GM19324 (cell line): ENCODE data around the gene FREY1.
"Not testable (repeated sequence)": the region's sequence is repeated elsewhere in the genome, so short reads cannot be mapped to it uniquely, and the experiment has no call there.

ENCODE experiments used
- ATAC-seq: cut with Tn5 transposase; IDR thresholded peaks from one replicate; pipeline ENCODE4 v1.9.1; 2021; ENCODE audit warnings: mild to moderate bottlenecking, moderate library complexity; ENCODE audit not compliant: unreplicated experiment, low FRiP score

FREY1 gene

GRCh38 chr11:45917623-45918330 is 10.7 kb upstream of the FREY1 start, which contains the start of gene PEX16:
TSS of gene PEX16 (minus strand) at chr11:45917877. CDS start at chr11:45917811, 66 bp downstream.
- ATAC-seq = peak; percentile 90

GRCh38 chr11:45917286-45917622 is 10.2 kb upstream of the FREY1 start:
- ATAC-seq = no peak

- no peak for ATAC-seq
These were observed 8.4 kb upstream of the FREY1 start for GRCh38 chr11:45915446-45915845.

DNA sequence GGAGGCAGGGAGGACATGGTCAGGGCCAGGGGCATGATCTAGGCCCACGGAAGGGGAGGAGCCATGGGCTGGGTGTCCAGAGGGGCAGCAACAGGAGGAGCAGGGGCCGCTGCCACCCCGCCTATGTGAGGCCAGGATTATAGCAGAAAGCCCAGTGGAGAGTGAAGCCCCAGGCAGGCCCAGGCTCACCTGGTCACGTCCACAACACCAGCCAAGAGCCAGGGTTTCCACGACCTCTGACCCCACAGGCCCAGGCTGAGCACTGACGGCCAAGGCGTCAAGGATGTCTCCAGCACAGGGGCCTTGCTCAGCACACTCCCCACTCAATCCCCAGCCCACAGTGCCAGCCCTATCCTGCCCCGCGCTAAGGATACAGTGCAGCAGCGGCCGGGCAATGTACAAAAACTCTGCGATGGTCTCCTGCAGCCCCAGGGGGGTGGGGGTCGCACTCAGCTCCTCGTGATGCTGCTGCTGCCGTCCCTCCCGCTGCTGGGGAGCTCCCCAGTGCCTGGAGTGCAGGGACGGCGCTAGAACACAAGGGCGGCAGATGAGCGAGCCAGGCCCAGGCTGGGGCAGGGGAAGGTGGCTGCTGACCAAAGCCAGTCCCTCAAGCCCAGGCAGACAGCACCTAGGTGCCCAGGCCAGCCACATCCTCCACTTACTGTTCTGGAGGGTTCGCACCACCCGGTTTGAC is 7.0 kb upstream of the FREY1 start:
- ATAC-seq = no peak

DNA sequence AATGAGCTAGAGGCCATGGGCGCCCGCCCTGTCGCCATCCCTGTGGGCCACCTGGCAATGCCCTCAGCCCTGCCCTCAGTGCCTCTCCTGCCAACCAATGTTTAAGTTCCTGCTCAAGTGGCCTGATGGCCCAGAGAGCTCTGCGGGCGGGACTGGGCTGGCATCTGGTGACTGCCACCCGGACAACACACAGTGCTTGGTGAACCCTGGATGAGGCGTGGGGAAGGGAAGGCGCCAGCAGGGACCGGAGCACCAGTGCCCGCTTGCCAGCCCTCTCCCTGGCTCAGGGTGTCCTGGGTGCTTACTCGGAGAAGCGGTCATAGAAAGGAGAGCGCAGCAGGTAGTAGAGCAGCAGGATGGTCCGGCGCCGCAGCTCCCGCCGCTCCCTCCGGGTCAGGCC is 6.4 kb upstream of the FREY1 start:
- ATAC-seq = no peak

DNA sequence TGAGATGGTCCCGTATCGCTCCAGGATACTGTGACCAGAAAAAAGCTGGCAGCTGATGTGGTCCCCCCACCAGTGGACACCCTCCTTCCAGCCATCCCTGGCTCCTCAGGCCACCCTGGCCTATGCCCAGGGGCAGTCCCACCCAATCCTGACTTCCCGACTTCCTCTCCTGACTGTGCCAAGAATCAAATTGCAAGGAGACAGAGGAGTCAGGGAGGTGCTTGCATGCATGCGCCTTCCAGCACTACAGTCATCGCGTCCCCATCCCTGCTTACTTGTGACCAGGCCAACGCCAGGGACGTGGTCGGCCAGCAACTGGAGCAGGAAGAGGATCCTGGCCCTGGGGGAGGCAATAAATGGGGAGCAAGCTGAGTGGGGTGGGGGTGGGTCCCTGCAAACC is 3.6 kb upstream of the FREY1 start:
- no peak for ATAC-seq

- no peak for ATAC-seq
These were observed 2.8 kb upstream of the FREY1 start for GRCh38 chr11:45909594-45910475.

- ATAC-seq = no peak
These were observed 870 bp upstream of the FREY1 start for GRCh38 chr11:45907911-45908370.

DNA sequence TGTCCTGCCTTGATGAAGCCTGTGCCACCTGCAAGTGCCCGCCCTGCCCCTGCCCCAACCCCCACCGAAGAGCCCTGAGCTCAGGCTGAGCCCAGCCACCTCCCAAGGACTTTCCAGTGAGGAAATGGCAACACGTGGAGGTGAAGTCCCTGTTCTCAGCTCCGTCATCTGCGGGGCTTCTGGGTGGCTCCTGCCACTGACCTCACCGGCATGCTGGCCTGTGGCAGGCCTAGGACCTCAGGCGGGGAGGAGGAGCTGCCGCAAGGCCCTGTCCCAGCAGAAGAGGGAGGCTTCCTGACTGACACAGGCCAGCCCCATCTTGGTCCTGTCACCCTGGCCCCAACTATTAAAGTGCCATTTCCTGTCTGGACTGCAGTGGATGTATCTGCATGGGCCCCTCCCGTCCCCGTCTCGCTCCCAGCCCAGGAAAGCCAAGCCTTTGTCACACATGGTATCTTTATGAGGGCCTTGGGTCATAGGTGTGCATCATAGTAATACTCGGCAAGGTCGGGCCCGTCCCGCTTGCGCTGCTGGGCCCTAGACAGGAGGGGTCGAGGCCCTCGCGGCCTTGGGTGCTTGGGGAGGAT is 882 bp downstream of the FREY1 start:
- no peak for ATAC-seq

DNA sequence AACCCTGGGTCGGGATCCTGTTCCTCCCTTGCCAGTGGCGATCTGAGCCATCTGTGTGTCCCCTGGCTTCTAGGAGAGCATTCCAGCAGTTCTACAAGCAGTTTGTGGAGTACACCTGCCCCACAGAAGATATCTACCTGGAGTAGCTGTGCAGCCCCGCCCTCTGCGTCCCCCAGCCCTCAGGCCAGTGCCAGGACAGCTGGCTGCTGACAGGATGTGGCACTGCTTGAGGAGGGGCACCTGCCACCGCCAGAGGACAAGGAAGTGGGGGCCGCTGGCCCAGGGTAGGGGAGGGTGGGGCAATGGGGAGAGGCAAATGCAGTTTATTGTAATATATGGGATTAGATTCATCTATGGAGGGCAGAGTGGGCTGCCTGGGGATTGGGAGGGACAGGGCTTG is 1.5 kb downstream of the FREY1 start:
- not testable (repeated sequence) for ATAC-seq

GRCh38 chr11:45905095-45905494 is 2.0 kb downstream of the FREY1 start:
- no peak for ATAC-seq

DNA sequence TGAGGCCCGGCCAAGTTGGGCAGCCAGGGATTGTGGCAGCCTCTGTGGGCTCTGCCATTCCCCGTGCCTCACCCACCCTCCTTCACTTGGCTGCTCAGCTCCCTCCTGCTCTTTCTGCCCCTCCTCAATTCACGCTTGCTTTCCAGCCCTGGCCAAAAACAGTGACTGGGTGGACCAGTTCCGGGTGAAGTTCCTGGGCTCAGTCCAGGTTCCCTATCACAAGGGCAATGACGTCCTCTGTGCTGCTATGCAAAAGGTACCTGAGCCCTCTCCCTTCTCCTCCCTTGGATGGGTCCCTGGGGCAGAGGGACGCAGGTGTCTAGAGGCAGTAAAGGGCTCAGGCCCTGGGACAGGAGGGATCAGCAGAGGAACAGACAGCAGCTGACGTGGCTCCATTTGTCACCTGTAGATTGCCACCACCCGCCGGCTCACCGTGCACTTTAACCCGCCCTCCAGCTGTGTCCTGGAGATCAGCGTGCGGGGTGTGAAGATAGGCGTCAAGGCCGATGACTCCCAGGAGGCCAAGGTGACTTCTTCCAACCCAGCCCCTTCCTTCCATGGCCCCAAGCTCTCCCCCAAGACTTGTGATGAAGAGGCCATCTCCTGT is 2.7 kb downstream of the FREY1 start:
- no peak for ATAC-seq

DNA sequence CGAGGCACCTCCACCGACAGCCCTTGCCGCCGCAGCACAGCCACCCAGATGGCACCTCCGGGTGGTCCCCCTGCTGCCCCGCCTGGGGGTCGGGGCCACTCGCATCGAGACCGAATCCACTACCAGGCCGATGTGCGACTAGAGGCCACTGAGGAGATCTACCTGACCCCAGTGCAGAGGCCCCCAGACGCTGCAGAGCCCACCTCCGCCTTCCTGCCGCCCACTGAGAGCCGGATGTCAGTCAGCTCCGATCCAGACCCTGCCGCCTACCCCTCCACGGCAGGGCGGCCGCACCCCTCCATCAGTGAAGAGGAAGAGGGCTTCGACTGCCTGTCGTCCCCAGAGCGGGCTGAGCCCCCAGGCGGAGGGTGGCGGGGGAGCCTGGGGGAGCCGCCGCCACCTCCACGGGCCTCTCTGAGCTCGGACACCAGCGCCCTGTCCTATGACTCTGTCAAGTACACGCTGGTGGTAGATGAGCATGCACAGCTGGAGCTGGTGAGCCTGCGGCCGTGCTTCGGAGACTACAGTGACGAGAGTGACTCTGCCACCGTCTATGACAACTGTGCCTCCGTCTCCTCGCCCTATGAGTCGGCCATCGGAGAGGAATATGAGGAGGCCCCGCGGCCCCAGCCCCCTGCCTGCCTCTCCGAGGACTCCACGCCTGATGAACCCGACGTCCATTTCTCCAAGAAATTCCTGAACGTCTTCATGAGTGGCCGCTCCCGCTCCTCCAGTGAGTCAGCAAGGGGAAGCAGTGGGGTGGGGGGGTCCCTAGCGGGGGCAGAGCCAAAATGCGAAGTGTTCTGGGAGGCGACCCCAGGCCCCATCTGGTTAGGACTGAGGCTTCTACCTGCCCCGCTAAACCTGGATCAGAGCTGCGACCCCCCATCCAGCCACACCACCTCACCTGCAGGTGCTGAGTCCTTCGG is 4.4 kb downstream of the FREY1 start:
- no peak for ATAC-seq

GRCh38 chr11:45901626-45902025 is 5.4 kb downstream of the FREY1 start:
- no peak for ATAC-seq

DNA sequence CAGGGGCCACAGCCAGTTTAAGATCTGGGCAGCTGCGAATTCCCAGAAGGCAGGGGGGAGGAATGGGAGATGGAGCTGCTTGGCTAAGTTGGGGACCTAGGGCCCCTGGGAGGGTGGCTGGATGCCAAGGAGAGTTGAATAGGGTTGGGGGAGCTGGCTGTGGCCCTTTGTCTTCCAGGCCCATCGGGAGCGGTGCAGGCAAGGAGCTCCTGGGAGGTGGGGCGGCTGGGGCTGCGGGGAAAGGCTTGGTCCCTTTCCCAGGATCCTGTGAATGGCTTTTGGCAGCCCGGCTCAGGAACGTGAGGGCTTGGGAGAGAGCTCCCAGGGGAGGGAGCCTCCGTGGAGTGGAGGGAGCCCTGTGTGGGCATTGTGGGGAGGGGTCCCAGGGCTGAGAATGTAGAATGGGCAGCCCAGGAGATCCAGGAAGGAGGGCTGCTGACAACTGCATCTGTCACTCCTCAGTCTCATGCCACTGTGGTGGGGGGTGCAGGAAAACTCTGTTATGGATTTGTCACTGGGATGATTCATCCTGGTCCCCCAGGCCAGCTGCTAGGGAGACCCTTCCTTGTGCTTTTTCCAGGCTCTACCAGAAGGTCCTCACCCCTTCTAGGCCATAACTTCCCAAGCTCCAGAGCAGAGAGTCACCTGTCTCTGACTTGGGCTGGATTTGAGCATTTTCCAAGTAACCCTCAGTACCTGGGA is 6.0 kb downstream of the FREY1 start:
- ATAC-seq = no peak

DNA sequence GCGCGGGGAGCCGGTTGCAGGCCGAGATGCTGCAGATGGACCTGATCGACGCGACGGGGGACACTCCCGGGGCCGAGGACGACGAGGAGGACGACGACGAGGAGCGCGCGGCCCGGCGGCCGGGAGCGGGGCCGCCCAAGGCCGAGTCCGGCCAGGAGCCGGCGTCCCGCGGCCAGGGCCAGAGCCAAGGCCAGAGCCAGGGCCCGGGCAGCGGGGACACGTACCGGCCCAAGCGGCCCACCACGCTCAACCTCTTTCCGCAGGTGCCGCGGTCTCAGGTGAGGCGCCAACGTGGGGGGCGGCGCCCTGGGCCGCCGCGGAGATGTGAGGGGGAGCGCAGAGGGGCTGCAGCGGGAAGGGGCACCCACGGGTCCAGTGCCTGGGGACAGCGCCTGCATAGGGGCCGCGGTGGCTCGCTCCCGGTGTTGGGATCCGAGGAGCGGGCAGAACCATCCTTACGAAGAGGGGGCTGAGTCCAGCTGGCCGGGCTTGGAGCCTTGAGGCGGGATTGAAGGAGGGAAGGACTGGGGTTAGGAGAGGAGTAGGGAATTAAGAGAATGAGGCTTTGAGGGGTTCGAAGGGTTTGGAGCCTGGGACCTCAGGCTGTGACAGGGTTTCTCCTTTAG is 6.8 kb downstream of the FREY1 start:
- ATAC-seq = not testable (repeated sequence)

GRCh38 chr11:45899448-45900174 is 7.5 kb downstream of the FREY1 start:
- no peak for ATAC-seq

- no peak for ATAC-seq
These were observed 8.0 kb downstream of the FREY1 start for GRCh38 chr11:45899086-45899447.
